Stimulated activated naive CD4-positive, alpha-beta T cell (primary cell): Measurements from ENCODE around the gene CACNG4.

Experiments used
- DNase-seq, 6 experiments: peaks; one replicate each; lab custom pipeline; 2025; lab: John Stamatoyannopoulos, UW

CACNG4 gene

GRCh38 chr17:66963909-66964771 is at the start of gene CACNG4:
TSS of gene CACNG4 (plus strand) at chr17:66964707. CDS start at chr17:66964912, 205 bp downstream.
- no peak for DNase-seq

DNA sequence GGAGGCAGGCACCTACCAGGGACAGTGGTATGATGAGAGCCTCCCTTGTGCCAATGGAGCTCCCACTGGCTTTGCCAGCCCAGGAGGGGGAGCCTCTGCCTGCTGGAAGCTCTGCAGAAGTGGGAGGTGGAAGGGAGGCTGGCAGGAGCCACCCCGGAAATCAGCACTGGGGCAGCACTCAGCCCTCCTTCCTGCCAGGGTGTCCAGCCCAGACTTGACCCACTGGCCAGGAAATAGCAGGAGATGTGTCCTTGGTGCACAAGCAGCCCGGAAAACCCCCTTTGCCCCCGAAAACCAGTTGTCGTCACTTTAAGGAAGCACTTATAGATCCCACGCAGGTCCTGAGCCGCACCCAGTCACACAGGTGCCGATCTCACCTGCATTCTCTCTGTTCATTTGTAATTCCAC is 49.3 kb upstream of the CACNG4 start:
- DNase-seq, result no peak

DNA sequence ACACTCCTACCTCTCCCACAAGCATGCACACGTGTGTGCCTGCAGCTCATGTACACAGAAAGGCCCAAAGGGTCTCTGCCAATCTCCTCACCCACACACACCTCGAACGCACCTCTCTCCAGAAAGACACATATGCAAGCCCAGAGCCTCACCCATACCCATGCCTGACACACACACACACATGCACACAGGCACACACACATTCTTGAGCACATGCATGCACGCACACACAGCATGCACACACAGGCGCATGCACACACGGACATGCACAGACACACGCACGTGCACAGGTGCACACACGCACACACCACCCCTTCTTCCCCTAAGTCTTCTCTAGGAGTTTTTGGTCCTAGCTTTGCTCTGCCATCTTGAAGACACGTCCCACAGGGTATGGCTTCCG is 48.7 kb upstream of the CACNG4 start:
- no peak for DNase-seq

- DNase-seq, result no peak
Measured at GRCh38 chr17:66916946-66917345, 47.6 kb upstream of the CACNG4 start.

DNA sequence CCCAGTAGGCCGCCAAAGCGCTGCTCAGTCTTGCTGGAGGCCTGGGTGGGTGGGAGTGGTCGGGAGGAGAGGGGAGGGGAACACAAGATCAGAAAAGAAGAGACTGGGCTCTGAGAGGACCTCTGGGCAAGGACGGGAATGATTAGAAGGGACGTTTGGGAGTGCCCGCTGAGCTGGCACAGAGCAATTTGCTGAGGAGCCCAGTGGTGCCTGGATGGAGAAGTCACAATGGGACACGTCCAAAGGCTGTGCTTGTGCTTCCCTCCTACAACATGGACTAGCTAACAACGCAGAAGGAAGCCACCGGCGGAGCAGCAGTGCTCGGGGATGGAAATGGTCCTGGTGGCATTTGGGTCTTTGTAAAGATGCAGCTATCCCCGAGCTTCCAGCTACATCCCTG is 45.6 kb upstream of the CACNG4 start:
- DNase-seq, result no peak

DNA sequence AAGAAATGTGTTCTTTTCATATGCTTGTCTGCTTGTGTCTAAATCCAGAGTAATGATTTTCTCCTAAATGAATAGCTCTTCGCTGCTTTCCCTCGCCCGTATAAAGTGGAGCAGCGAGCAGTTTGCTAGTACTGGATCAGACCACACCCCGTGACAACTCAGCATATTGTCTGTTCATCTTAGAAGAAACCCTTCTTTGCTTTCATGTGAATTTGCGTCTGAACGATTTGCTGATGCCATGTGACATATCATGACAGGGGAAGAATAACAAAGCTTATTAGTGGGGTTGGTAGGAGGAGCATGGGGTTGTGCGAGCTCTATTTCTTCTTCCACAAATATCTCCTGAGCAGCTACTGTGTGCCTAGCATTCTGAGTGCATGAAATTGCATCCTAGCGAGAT is 44.1 kb upstream of the CACNG4 start:
- DNase-seq, result no peak

- no peak for DNase-seq
Measured at GRCh38 chr17:66920950-66921349, 43.6 kb upstream of the CACNG4 start.

DNA sequence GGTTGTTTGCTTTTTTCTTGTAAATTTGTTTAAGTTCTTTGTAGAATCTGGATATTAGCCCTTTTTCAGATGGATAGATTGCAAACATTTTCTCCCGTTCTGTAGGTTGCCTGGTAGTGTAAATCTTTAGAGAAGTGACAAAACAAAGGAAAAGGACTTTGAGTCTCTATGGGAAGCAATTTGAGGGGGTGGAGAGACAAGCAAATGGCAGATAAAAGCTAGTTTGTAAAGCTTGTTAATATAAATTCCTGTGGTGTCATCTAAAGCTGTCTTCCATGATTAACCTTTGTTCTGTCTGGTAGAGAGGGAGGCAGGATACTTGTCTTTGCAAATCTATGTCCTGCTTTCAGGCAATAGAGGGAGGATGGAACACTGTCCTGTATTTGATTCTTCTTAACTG is 40.6 kb upstream of the CACNG4 start:
- no peak for DNase-seq

DNA sequence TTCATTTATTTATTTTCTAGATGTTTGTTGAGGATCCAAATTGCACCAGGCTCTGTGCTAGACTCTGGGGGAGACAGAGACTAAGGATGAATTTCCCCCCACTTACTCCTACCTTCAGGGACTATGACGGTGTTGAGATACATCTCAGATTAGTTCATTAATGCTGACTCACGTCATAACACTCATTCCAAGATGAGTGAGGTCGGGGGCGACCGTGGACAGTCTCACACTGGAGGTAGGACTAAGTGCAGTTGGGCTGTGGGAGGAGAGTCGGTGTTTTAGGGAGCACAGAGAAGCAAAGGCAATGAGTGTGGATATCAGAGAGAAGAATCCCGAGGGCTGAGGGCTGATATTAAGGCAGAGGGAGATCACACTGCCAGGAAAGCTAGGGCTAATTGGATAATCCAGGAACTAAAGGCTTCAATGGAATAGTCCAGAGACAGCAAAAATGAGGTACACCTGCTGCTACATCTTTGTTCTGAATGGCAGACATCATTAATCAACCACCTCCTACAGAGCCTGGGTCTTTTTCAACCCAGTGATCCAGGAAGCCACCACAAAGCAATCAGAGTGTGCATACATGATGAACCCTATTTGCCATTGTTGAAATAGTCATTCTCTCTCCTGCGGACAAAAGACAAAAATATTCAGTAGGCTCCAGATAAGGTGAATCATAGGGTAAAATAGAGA is 38.6 kb upstream of the CACNG4 start:
- no peak for DNase-seq

DNA sequence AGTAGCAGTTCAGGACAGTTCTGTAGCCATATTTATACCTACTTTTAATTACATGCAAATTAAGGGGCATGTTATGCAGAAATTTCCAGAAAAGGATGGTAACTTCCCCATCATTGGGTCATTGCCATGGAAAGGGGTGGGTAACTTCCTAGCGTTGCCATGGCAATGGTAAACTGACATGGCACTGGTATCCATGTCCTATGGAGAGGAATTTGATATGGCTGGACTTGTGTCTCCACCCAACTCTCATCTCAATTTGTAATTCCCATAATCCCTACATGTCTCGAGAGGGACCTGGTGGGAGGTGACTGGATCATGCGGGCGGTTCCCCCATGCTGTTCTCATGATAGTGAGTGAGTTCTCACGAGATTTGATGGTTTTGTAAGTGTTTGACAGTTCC is 35.6 kb upstream of the CACNG4 start:
- DNase-seq, result no peak

DNA sequence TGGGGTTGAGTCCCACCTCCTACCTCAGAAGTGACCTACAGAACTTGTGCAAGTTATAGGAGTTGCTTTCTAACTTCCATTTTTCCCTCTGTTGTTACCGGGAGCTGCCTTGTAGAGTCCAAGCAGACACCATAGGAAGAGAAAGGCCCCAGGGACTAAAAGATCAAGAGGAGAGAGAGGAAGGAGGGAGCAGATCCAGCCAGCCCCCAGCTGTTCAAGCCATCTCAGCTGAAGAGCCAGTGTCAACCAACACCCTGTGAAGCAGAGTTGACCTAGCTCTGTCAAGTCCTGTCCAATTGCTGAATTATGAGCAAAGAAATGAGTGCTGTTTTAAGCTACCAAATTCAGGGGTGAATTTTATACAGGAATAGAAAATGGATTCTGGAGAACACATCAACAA is 34.9 kb upstream of the CACNG4 start:
- DNase-seq, result no peak

GRCh38 chr17:66930933-66931332 is 33.6 kb upstream of the CACNG4 start:
- DNase-seq, result no peak

- no peak for DNase-seq
Measured at GRCh38 chr17:66932311-66932710, 32.2 kb upstream of the CACNG4 start.

- no peak for DNase-seq
Measured at GRCh38 chr17:66934040-66934439, 30.5 kb upstream of the CACNG4 start.

- DNase-seq, result no peak
Measured at GRCh38 chr17:66935717-66936116, 28.8 kb upstream of the CACNG4 start.

DNA sequence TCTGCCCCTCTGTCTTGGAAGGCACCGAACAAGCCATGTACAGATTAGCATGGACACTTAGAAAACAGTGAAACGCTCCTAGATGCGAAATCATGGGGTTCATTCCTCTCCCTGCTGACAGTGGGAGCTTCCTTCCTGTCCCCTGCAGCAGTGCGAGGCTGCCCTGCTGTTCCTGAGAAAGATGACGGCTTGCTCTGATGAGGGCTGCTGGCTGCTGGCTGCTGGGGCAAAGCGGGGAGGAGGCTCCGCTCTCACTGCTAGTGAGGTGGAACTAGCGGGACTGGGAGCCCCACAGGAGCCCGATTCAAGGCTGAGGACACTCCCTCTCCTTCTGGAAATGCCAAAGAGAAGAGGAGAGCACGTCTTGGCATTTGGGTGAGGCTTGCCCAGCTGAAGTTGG is 25.9 kb upstream of the CACNG4 start:
- DNase-seq, result no peak

DNA sequence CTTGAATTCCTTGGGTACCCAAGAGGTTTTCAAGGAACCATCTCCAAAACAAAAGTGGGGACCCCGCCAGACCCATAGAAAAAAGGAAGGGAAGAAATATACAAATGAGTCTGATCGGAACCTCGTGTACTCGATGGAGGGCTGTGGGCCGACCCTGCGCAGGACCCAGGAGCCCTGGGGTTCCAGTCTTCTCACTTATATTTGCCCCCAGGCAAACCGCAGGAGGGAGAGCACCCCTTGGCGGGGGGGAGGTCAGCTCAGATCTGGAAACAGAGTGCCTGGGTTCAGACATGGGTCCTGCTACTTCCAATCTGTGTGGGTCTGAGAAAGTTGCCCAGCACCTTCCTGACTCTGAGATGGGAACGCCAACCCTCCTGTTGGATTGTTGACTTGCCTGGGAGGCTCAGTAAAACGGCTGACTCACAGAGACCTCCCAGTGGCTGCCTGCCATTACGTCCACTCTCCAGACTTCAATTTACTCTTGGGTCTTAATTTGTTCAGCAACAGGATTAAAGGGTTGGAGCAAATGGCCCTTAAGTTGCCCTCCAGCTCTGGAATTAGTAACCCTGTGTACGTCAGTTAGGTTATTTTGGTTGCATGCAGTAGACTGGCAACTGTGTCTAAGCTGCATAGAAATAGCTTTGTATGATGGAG is 24.9 kb upstream of the CACNG4 start:
- DNase-seq, result no peak

DNA sequence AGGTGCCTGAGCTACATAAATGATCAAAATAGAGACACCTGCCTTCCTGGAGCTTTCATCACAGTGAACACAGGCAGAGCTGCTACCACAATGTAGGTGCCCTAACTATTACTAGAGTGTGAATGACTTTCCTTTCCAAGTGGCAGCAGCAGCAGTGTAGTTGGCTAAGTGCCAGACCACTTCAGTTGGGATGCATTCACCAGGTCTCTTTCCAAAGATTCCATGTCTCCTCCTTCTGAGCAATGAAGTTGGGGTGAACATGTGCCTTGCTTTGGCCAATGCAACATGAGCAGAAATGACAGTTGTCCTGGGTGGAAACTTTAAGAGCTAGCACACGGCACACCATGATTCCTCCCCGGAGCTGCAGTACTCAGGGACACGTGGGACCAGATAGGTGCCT is 23.3 kb upstream of the CACNG4 start:
- DNase-seq, result no peak

- DNase-seq, result no peak
Measured at GRCh38 chr17:66941773-66942450, 22.6 kb upstream of the CACNG4 start.

- no peak for DNase-seq
Measured at GRCh38 chr17:66942451-66943264, 21.8 kb upstream of the CACNG4 start.

DNA sequence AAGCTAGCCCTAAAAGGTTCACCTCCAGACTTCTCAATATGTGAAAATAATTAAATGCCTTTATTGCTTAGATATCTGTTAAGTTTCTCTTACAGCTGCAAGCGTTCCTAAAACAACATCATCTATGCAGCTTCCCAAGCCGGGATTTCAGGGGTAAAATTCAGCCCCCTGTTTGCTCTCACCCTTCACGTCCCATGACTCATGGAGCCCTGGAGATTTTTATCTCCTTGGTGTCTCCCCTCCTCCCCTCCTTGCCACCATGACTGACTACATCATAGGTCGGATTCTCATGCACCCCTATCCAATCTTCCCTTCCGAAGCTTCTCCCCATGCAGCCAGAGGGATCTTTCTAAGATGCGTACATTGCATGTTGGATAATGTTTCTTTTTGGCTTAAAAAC is 21.0 kb upstream of the CACNG4 start:
- no peak for DNase-seq
